ENCODE data around the gene ABTB1.
"Not testable (repeated sequence)": the region's sequence is repeated elsewhere in the genome, so short reads cannot be mapped to it uniquely, and the experiment has no call there.

ABTB1 gene

GRCh38 chr3:127673191-127674100 lies 694 bp downstream of the ABTB1 start:
- FAIRE-seq = no peak

GRCh38 chr3:127674101-127674721 lies 1.5 kb downstream of the ABTB1 start:
- FAIRE-seq = no peak

GRCh38 chr3:127674790-127675189 lies 2.0 kb downstream of the ABTB1 start:
- no peak for FAIRE-seq

- no peak for FAIRE-seq
Measured at GRCh38 chr3:127675651-127676391, 3.1 kb downstream of the ABTB1 start.

GRCh38 chr3:127676456-127676855 lies 3.7 kb downstream of the ABTB1 start:
- no peak for FAIRE-seq

GRCh38 chr3:127676921-127677351 lies 4.2 kb downstream of the ABTB1 start:
- FAIRE-seq = no peak

GRCh38 chr3:127677541-127678314 lies 5.0 kb downstream of the ABTB1 start:
- FAIRE-seq = no peak

- no peak for FAIRE-seq
Measured at GRCh38 chr3:127678315-127678599, 5.5 kb downstream of the ABTB1 start.

GRCh38 chr3:127678611-127679533 lies 6.1 kb downstream of the ABTB1 start:
- no peak for FAIRE-seq

GRCh38 chr3:127679534-127680145 lies 6.9 kb downstream of the ABTB1 start:
- no peak for FAIRE-seq

- FAIRE-seq = no peak
Measured at GRCh38 chr3:127680146-127680661, 7.5 kb downstream of the ABTB1 start.

GRCh38 chr3:127680798-127681221 lies 8.1 kb downstream of the ABTB1 start:
- no peak for FAIRE-seq

- not testable (repeated sequence) for FAIRE-seq
Measured at GRCh38 chr3:127682175-127682554, 9.4 kb downstream of the ABTB1 start.

- FAIRE-seq = no peak
Measured at GRCh38 chr3:127682561-127682960, 9.8 kb downstream of the ABTB1 start.

- FAIRE-seq = no peak
Measured at GRCh38 chr3:127684871-127685707, 12.3 kb downstream of the ABTB1 start.

- no peak for FAIRE-seq
Measured at GRCh38 chr3:127685708-127686511, 13.2 kb downstream of the ABTB1 start.

GRCh38 chr3:127686512-127686894 lies 13.8 kb downstream of the ABTB1 start:
- FAIRE-seq = no peak

GRCh38 chr3:127687228-127687737 lies 14.5 kb downstream of the ABTB1 start:
- no peak for FAIRE-seq

GRCh38 chr3:127688022-127688415 lies 15.3 kb downstream of the ABTB1 start:
- no peak for FAIRE-seq
